Gastroesophageal sphincter (tissue), 3 donors: ENCODE results near the gene ALOX5AP.

Experiments
- CTCF ChIP-seq, 4 experiments: fragments of 200-600 bp in 2 of 4; fragments of 450-650 bp in 2 of 4; sonication (generic) in 1 of 4; IDR thresholded peaks; one replicate each; pipeline ENCODE4 v1.5.1; 2017 to 2019; ENCODE audit warnings: antibody characterized with exemption in 4 of 4, mild to moderate bottlenecking in 2 of 4, moderate library complexity in 2 of 4
- EP300 ChIP-seq: sonication (generic); formaldehyde crosslinking; IDR thresholded peaks from one replicate; pipeline ENCODE4 v1.6.1; 2017; ENCODE audit warnings: antibody characterized with exemption, mild to moderate bottlenecking
- POLR2A ChIP-seq, 2 donors: fragments of 450-650 bp; IDR thresholded peaks; one replicate each; pipeline ENCODE4 v1.6.1; 2017; ENCODE audit warnings: antibody characterized with exemption in 2 of 2, mild to moderate bottlenecking in 2 of 2, moderate library complexity in 1 of 2
- POLR2AphosphoS5 ChIP-seq: sonication (generic); formaldehyde crosslinking; IDR thresholded peaks from one replicate; pipeline ENCODE4 v1.6.1; 2017; ENCODE audit warnings: antibody characterized with exemption

DNA sequence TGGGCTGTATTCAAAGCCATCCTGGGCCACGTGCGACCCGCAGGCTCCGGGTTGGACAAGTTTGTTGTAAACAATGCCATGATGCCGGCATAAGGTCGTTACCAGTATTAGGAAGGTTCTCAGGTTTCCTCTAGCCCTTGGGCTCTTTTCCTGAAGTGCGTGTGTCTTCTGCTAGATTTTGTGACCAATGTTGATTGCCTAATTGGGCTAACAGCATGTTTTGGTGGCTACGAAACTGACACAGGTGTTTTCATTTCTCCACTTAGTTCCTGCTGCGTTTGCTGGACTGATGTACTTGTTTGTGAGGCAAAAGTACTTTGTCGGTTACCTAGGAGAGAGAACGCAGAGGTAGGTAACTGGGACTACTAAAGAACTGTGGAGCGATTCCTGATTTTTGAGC, 20.3 kb downstream of the ALOX5AP start:
- TF ChIP-seq EP300 = no peak
- no peak for TF ChIP-seq CTCF (IDR thresholded peaks at IDR 0.05)
- TF ChIP-seq POLR2AphosphoS5 = no peak
- TF ChIP-seq POLR2A (IDR thresholded peaks at IDR 0.05) = no peak
